Activated CD4-positive, alpha-beta T cell treated with anti-CD3 and anti-CD28 coated beads for 24 hours (primary cell): ENCODE measurements around the gene PTBP3.

ENCODE experiments used
- DNase-seq, 2 donors: peaks; one replicate each; pipeline ENCODE4 v3.0.0-alpha.2; 2020; ENCODE audit warnings: low read depth in 2 of 2

The PTBP3 gene

GRCh38 chr9:112169368-112169767 is 164.1 kb downstream of the PTBP3 start:
- DNase-seq = no peak

GRCh38 chr9:112168197-112168596 is 165.2 kb downstream of the PTBP3 start:
- no peak for DNase-seq
